Fibroblast of lung (primary cell): ENCODE results near the gene PSMC3. TPM values are rescaled to one million over a fixed set of nuclear protein-coding genes. Genes with fewer than 3 reads are reported as not detected.

ENCODE experiments used
- DNase-seq, 2 donors: peaks; one replicate each; pipeline versions ENCODE4 v3.0.0 to v3.0.0-alpha.2; 2010; ENCODE audit warnings: low read depth in 2 of 2
- H2AFZ ChIP-seq: 2 replicates; pipeline ENCODE4 v1.5.1; 2012; ENCODE audit warnings: low read length, control low read depth, inconsistent platforms
- H3K27ac ChIP-seq: 2 replicates; pipeline ENCODE4 v1.5.1; 2011; ENCODE audit warnings: low read length, control low read depth; ENCODE audit not compliant: insufficient read depth
- H3K27me3 ChIP-seq: 2 replicates; pipeline ENCODE4 v1.5.1; 2011; ENCODE audit warnings: mild to moderate bottlenecking, low read length; ENCODE audit not compliant: control insufficient read depth, insufficient read depth
- H3K36me3 ChIP-seq: 2 replicates; pipeline ENCODE4 v1.5.1; 2011; ENCODE audit warnings: low read length; ENCODE audit not compliant: control insufficient read depth, insufficient read depth
- H3K4me1 ChIP-seq: 2 replicates; pipeline ENCODE4 v1.5.1; 2011; ENCODE audit warnings: low read length; ENCODE audit not compliant: control insufficient read depth, insufficient read depth; ENCODE audit errors: extremely low read depth
- H3K4me2 ChIP-seq: 2 replicates; pipeline ENCODE4 v1.5.1; 2011; ENCODE audit warnings: low read length, control low read depth; ENCODE audit not compliant: insufficient read depth; ENCODE audit errors: extremely low read depth
- H3K4me3 ChIP-seq, 4 experiments: fragments of 200-600 bp in 1 of 4; sonication (generic) in 1 of 4; replicated peaks in 1 of 4; 2 replicates each; pipeline ENCODE4 v1.5.1; 2011 to 2016; ENCODE audit warnings: low read length in 4 of 4, low read depth in 3 of 4, mild to moderate bottlenecking in 3 of 4, control low read depth in 2 of 4, inconsistent platforms in 1 of 4, mixed read lengths in 1 of 4; ENCODE audit not compliant: insufficient read depth in 1 of 4; ENCODE audit errors: control extremely low read depth in 1 of 4
- H3K79me2 ChIP-seq: 2 replicates; pipeline ENCODE4 v1.5.1; 2012; ENCODE audit warnings: mild to moderate bottlenecking, low read length, inconsistent platforms; ENCODE audit not compliant: control insufficient read depth, insufficient read depth
- H3K9ac ChIP-seq: 2 replicates; pipeline ENCODE4 v1.5.1; 2011; ENCODE audit warnings: mild to moderate bottlenecking, low read length, control low read depth; ENCODE audit not compliant: insufficient read depth
- H3K9me3 ChIP-seq: 2 replicates; pipeline ENCODE4 v1.5.1; 2012; ENCODE audit warnings: low read depth, low read length; ENCODE audit not compliant: control insufficient read depth, insufficient read depth
- H4K20me1 ChIP-seq: 2 replicates; pipeline ENCODE4 v1.5.1; 2011; ENCODE audit warnings: low read length; ENCODE audit not compliant: control insufficient read depth, insufficient read depth; ENCODE audit errors: extremely low read depth
- CTCF ChIP-seq, 2 donors: IDR thresholded peaks in 1 of 2; conservative IDR thresholded peaks in 1 of 2; 1 replicate in 1 of 2; 2 replicates in 1 of 2; pipeline ENCODE4 v1.5.1; 2011 to 2012; ENCODE audit warnings: low read length in 2 of 2, control low read depth in 1 of 2, inconsistent platforms in 1 of 2, low read depth in 1 of 2, mild to moderate bottlenecking in 1 of 2
- EZH2 ChIP-seq: IDR thresholded peaks from 2 replicates; pipeline ENCODE4 v1.5.1; 2012; ENCODE audit warnings: low read length, control low read depth, mild to moderate bottlenecking; ENCODE audit errors: missing control alignments
- polyA plus RNA-seq, 2 donors: library from polyadenylated mRNA; depleted of rRNA in 1 of 2; stranded (reverse) in 1 of 2; unstranded in 1 of 2; fragments of >200 nt; gene quantifications; 2 replicates each; pipeline ENCODE4 v1.2.1, GENCODE V29; 2011 to 2012; ENCODE audit warnings: missing spikeins in 1 of 2
- total RNA-seq: library from RNA; depleted of rRNA; stranded (reverse); fragments of >200 nt; gene quantifications from 2 replicates; pipeline ENCODE4 v1.2.1, GENCODE V29; 2014

Gene PSMC3
- total and polyA plus RNA-seq, 2 donors (not counting 1 experiment from before 2014, with no cell fraction given): 107 to 294 TPM

GRCh38 chr11:47449541-47449940 lies 23.3 kb upstream of the PSMC3 start:
- Histone ChIP-seq H3K27me3 (no peaks in the 10 kb centered on the region), H3K4me2 (no peak overlapping the region), H4K20me1 (no peaks in the 10 kb centered on the region), H3K79me2 (no peaks in the 10 kb centered on the region), H3K9me3 (no peaks in the 10 kb centered on the region), H3K4me3 (no peak overlapping the region), H3K36me3 (no peaks in the 10 kb centered on the region), H3K27ac (no peak overlapping the region), H3K4me1 (no peaks in the 10 kb centered on the region), H2AFZ (no peak overlapping the region), H3K9ac (no peak overlapping the region)
- no peak for TF ChIP-seq EZH2
- TF ChIP-seq CTCF (conservative IDR thresholded peaks at IDR 0.05 in 1 of 2, IDR thresholded peaks at IDR 0.05 in 1 of 2; ENCODE audit: low read depth in 1 of 2, low read length in 2 of 2): no peak
- DNase-seq: no peak

- no peaks in the 10 kb centered on the region for H3K79me2 ChIP-seq
- no peak within 1 kb of the TSS for H2AFZ ChIP-seq
- DNase-seq: no peak
- no peaks in the 10 kb centered on the region for H3K36me3 ChIP-seq
- TF ChIP-seq CTCF (conservative IDR thresholded peaks at IDR 0.05 in 1 of 2, IDR thresholded peaks at IDR 0.05 in 1 of 2; ENCODE audit: low read depth in 1 of 2, low read length in 2 of 2) (no peak), EZH2 (no peak)
- no peaks in the 10 kb centered on the region for H3K9me3 ChIP-seq
- H3K4me1 ChIP-seq: no peaks in the 10 kb centered on the region
- no peak within 1 kb of the TSS for H3K4me2 ChIP-seq
- H4K20me1 ChIP-seq: no peaks in the 10 kb centered on the region
- no peak within 1 kb of the TSS for H3K27ac ChIP-seq
- H3K27me3 ChIP-seq: no peaks in the 10 kb centered on the region
- H3K4me3 ChIP-seq: no peak within 1 kb of the TSS
- no peak within 1 kb of the TSS for H3K9ac ChIP-seq
These were observed 22.6 kb upstream of the PSMC3 start, which contains the start of gene RAPSN for GRCh38 chr11:47448566-47449427. RAPSN (minus strand) TSS chr11:47449136; CDS start chr11:47448964, 172 bp downstream.

GRCh38 chr11:47447906-47448305 lies 21.7 kb upstream of the PSMC3 start:
- no peak overlapping the region for H3K4me2 ChIP-seq
- H3K4me3 ChIP-seq: no peak overlapping the region
- no peaks in the 10 kb centered on the region for H4K20me1 ChIP-seq
- H3K4me1 ChIP-seq: no peaks in the 10 kb centered on the region
- H2AFZ ChIP-seq: no peak overlapping the region
- no peaks in the 10 kb centered on the region for H3K9me3 ChIP-seq
- TF ChIP-seq EZH2 (no peak), CTCF (conservative IDR thresholded peaks at IDR 0.05 in 1 of 2, IDR thresholded peaks at IDR 0.05 in 1 of 2; ENCODE audit: low read depth in 1 of 2, low read length in 2 of 2) (no peak)
- no peak overlapping the region for H3K27ac ChIP-seq
- H3K27me3 ChIP-seq: no peaks in the 10 kb centered on the region
- H3K9ac ChIP-seq: no peak overlapping the region
- DNase-seq: no peak
- H3K36me3 ChIP-seq: no peaks in the 10 kb centered on the region
- H3K79me2 ChIP-seq: no peaks in the 10 kb centered on the region
